IPS-18c (cell line): ENCODE measurements around the gene LCE1D.

Source experiments
- H3K4me3 ChIP-seq: 2 replicates; pipeline ENCODE4 v1.7.0; 2013; ENCODE audit warnings: low read depth, mild to moderate bottlenecking, low read length, moderate library complexity; ENCODE audit not compliant: insufficient read depth
- H3K9me3 ChIP-seq: one replicate; pipeline ENCODE4 v1.6.1; 2013; ENCODE audit warnings: mild to moderate bottlenecking, low read length, moderate library complexity; ENCODE audit not compliant: control insufficient read depth, insufficient read depth

LCE1D gene, protein sequence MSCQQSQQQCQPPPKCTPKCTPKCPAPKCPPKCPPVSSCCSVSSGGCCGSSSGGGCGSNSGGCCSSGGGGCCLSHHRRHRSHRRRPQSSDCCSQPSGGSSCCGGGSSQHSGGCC

DNA sequence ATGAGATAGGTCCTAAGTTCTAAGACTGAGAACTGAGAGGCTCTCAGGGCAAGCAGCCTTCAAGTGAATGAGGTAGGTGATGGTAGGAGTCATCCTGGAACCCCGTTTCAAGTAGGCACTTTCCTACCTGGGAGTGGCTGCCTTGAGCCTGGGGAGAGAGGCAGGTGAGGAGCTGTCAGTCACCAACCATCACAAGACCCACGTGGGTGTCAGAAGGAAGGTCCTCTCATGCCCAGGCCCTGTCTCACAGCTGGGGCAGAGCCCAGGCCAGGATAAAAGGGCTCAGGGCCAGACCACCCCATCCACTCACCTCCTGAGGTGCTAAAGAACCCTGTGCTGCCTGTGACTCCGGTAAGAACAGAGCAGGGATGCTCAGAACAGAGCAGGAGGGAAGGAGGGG, at the start of gene LCE1D:
Gene LCE1D (plus strand): TSS at position 301 of the 400 bp plus-strand sequence. CDS start 1,074 bp downstream, outside the sequence.
- no peak within 1 kb of the TSS for H3K4me3 ChIP-seq

DNA sequence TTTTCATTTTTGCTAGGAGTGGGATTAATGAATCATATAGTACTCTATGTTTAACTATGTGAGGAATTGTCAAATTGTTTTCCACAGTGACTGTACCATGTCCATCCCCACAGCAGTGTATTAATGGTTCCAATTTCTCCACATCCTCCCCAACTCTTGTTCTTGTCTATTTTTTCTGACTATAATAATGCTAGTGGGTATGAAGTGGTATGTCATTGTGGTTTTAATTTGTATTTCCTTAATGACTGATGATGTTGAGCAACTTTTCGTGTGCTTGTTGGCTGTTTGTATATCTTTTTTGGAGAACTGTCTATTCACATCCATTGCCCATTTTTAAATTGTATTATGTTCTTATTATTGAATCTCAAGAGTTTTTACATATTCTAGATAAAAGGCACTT, 48.7 kb upstream of the LCE1D start:
- H3K9me3 ChIP-seq: peaks cover 6% of the 10 kb centered on the region

More for the DNA sequence above, at the start of gene LCE1D:
- H3K9me3 ChIP-seq: no peaks in the 10 kb centered on the region

DNA sequence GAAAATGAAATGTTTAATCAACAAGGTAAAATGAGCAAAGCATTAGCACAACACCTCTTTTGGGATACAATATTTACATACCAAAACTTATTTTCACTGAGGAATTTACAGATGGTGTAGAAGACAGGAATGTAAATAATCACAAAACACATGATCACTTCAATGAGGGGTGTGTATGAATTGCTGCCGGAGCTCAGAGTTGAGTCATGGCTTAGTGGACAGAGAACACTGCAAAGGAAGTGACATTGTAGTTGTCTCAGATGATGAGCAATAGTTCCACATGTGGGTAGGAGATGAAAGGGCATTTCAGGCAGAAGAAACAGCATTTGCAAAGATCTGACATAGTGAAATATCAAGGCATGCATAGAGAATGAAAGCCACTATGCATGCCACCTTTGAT, 44.3 kb upstream of the LCE1D start:
- Histone ChIP-seq H3K9me3 (peaks cover 5% of the 10 kb centered on the region), H3K4me3 (no peak overlapping the region)

More for the DNA sequence above, 48.7 kb upstream of the LCE1D start:
- no peak overlapping the region for H3K4me3 ChIP-seq

DNA sequence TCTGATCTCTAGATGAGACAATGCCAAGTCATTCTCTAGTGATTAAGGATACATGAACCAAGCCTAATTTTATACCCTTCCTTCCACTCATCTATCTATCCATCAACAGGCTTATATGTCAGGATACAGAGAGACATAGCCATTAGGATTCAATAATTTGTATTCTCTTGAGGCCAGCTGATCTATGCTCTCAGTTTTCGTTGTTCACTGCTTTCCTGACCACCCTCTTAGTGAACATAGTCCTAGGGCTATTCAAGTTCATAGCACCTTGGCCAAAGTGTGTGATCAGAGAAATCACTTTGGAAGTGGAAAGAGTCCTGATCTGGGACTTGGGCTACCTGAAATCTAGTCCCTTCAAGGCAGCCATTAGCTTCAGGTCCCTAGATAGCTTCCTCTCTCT, 42.9 kb upstream of the LCE1D start:
- peaks cover 10% of the 10 kb centered on the region for H3K9me3 ChIP-seq
- no peak overlapping the region for H3K4me3 ChIP-seq

DNA sequence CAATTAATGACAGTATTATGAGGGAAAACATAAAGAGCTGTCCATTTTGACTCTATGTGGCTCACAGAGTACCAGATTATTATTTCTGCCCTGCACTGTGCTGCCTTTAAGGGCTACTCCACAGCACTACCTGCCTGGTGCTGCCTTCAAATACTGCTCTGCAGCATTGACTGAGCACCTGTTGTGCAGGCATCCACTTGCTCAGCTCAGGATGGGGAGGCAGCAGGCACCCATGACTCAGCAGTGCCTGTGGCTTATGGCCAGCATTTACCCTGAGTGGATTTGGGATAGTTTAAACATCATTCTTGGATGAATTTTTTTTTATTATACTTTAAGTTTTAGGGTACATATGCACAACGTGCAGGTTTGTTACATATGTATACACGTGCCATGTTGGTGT, 39.6 kb upstream of the LCE1D start:
- peaks cover 26% of the 10 kb centered on the region for H3K9me3 ChIP-seq
- H3K4me3 ChIP-seq: no peak overlapping the region

DNA sequence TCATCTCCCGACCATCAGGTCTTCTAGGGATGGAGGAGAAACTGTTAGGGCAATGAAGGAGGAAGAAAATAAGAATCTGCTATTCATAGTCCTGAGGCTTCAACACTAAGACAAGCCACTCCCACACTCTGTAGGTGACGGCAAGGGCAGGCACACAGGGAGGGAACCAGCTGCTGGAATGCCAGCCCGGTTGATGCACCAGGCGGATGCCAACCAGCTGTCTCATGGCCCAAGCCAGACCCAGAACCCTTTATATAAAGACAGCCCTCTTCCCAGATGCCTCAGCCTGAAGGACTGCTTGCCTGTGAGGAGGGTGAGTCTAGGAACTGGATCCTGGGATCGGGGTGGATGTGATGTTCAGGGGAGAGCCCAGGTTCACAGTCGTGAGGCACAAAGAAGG, 38.8 kb upstream of the LCE1D start, which contains the start of gene KPRP:
Gene KPRP (plus strand): TSS at position 279 of the 400 bp plus-strand sequence. CDS start 1,564 bp downstream, outside the sequence.
- H3K4me3 ChIP-seq: no peak within 1 kb of the TSS
- peaks cover 26% of the 10 kb centered on the region for H3K9me3 ChIP-seq

DNA sequence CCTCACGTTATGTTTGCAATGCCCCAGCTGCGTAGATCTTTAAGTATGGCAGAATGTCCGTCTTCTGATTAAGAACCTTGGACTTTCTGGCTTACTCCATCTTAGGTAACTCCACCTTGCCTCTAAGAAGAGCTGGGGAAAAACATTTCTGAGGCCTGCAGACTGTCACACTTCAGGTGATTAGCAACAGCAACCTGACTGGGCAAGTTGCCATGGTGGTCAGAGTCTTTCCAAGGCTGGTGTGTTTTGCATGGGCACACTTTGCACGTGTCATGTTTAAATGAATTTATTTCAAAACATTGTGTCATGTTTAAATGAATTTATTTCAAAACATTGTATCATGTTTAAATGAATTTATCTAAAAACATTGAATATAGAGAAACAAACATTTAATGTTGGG, 37.9 kb upstream of the LCE1D start:
- Histone ChIP-seq H3K4me3 (no peak overlapping the region), H3K9me3 (peaks cover 28% of the 10 kb centered on the region)

DNA sequence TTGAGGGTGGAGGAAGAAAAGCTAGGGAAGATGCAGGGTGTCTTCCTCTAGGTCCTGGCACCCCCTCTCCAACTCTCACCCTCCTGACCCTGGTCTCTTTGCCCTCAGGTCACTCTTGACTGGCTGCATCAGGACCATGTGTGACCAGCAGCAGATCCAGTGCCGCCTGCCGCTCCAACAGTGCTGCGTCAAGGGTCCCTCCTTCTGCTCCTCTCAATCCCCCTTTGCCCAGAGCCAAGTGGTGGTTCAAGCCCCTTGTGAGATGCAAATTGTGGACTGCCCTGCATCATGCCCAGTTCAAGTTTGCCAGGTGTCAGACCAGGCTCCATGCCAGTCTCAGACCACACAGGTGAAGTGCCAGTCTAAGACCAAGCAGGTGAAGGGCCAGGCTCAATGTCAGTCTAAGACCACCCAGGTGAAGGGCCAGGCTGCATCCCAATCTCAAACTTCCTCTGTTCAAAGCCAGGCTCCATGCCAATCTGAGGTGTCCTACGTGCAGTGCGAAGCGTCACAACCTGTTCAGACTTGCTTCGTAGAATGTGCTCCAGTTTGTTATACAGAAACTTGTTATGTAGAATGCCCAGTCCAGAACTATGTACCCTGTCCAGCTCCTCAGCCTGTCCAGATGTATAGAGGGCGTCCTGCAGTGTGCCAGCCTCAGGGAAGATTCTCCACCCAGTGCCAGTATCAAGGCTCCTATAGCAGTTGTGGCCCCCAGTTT, 36.9 kb upstream of the LCE1D start:
- Histone ChIP-seq H3K9me3 (peaks cover 31% of the 10 kb centered on the region), H3K4me3 (no peak overlapping the region)

DNA sequence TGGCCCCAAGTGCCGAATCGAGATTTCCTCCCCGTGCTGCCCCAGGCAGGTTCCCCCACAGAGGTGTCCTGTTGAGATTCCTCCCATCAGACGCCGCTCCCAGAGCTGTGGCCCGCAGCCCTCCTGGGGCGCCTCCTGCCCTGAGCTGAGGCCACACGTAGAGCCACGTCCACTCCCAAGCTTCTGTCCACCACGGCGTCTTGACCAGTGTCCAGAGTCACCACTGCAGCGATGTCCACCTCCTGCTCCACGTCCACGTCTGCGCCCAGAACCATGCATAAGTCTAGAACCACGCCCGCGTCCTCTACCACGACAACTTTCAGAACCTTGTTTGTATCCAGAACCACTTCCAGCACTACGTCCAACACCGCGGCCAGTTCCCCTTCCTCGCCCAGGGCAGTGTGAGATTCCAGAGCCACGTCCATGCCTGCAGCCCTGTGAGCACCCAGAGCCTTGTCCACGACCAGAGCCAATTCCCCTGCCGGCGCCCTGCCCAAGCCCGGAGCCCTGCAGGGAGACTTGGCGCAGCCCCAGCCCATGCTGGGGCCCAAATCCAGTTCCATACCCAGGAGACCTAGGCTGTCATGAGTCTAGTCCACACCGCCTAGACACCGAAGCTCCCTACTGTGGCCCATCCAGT, 35.9 kb upstream of the LCE1D start:
- H3K4me3 ChIP-seq: no peak overlapping the region
- peaks cover 36% of the 10 kb centered on the region for H3K9me3 ChIP-seq

DNA sequence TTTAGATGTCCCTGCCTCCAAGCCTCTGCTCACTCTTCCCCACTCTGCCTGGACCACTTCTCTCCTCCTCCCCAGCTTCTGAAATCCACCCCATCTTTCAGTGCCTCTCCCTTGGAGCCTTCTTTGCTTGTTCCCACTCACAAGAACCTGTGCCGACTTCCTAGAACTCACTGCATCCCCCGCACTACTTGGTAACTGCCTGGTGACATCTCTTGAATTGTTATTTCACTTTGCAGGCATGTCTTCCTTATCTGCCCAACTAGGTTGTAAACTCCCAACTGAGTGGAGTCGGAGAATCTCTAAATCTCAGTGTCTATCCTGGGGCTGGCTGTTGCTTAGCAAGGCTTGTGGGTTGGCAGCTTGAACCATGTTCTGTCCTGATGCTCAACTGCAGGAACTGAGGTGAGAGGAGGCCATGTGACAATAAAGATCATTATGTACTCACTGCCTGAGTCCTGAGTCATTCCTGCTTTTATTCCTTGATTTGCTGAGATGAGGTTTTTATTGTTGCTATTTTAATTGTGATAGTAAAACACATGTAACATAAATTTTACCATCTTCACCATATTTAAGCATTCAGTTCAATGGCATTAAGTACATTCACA, 34.8 kb upstream of the LCE1D start:
- no peak overlapping the region for H3K4me3 ChIP-seq
- H3K9me3 ChIP-seq: peaks cover 40% of the 10 kb centered on the region

DNA sequence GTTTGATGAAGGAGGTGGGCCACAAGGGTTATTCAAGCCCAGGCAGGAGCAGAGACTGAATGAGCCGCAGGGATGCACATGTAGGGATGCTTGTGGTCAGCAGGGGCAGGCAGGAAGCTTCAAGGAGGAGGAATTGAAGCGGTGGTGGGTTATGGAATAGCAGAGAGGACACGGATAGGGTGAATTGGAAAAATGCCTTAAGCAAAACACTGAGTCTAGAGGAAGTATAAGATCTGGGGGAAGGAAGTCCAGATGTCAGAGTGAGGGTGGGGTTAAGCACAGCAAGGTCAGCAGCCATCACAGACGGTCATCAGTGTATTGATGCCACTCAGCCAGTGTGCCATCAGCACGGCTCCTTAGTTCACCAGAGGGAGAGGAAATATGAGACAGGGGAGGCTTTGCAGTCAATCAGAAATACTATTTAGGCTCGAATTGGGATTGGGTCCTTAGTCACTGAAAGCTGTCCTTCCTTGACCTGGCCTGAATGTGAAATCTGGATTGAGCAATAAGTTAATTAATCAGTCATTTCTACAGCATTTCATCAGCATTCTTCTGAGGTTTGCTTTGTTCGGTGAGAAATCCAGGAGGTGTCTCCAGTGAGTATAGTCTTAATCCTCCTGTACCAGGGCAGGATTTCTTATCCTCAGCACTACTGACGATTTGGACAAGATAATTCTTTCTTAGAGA, 27.5 kb upstream of the LCE1D start:
- H3K9me3 ChIP-seq: peaks cover 14% of the 10 kb centered on the region
- no peak overlapping the region for H3K4me3 ChIP-seq

DNA sequence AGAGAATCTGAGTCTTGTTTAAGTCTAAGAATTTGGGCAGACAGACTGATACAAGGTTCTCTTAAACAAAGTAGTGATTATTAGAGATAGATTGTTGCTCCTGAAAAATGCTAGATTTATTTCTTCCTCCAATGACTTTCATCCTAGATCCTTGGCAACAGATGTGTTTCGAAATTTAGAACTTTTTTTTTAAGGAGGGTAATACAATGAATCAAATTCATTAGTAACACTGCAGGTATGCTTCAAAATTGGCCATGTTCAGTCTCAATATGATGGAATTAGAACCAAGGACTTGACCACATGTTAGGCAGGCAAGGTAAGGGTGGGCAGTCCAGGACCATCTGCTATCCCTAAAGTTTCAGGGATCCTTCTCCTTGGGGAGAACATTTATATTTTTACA, 26.1 kb upstream of the LCE1D start:
- Histone ChIP-seq H3K9me3 (peaks cover 11% of the 10 kb centered on the region), H3K4me3 (no peak overlapping the region)

DNA sequence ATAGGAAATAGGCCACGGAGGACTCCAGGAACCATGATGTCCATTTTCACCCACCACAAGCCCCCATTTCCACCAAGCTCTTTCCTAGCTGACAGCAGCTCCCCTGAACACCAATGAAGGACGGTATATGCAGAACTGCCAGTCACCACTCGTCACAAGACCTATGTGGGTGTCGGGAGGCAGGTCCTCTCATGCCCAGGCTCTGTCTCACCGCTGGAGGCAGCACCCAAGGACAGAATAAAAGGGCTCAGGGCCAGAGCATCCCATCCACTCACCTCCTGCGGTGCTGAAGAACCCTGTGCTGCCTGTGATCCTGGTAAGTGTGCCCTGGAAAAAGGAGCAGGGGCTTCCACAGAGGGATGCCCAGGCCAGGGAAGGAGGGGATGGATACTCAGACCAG, 21.6 kb upstream of the LCE1D start, which contains the start of gene LCE1F:
Gene LCE1F (plus strand): TSS at position 266 of the 400 bp plus-strand sequence. CDS start 1,232 bp downstream, outside the sequence.
- Histone ChIP-seq H3K4me3 (no peak within 1 kb of the TSS), H3K9me3 (peaks cover 8% of the 10 kb centered on the region)

DNA sequence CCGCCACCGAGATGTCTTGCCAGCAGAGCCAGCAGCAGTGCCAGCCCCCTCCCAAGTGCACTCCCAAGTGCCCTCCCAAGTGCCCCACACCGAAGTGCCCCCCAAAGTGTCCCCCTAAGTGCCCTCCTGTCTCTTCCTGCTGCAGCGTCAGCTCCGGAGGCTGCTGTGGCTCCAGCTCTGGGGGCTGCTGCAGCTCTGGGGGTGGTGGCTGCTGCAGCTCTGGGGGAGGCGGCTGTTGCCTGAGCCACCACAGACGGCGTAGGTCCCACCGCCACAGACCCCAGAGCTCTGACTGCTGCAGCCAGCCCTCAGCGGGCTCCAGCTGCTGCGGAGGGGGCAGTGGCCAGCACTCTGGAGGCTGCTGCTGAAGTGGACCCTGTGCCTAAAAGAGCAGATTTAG, 20.2 kb upstream of the LCE1D start:
- Histone ChIP-seq H3K4me3 (no peak overlapping the region), H3K9me3 (peaks cover 8% of the 10 kb centered on the region)

DNA sequence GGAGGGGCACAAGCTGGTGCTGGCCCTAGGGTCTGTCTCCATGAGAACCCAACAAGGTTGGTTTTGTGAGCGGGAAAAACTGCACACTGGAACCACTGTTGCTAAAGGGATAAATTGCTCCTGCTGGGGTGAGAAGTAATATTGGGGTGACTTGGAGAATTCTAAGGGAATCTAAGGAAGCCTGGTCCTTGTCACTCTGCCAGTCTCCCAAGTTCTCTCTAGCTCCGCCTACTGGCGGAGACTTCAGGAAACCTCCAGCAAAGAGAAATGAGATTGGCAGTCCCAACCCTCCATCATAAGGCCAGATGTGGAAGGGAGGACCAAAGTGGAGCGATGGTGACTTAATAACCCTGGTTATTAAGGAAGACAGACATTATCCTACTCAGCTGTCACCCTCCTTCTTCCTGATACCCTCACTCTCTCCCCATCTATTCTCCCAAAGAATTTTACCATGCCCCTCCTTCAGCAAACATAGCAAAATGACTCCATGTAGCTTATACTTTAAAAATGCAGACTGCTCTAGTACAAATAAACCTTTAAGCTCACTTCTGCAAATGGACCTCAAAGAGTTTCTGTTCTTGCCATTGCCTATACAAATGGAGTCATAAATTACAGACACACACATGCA, 18.9 kb upstream of the LCE1D start:
- H3K4me3 ChIP-seq: no peak overlapping the region
- H3K9me3 ChIP-seq: peaks cover 8% of the 10 kb centered on the region

DNA sequence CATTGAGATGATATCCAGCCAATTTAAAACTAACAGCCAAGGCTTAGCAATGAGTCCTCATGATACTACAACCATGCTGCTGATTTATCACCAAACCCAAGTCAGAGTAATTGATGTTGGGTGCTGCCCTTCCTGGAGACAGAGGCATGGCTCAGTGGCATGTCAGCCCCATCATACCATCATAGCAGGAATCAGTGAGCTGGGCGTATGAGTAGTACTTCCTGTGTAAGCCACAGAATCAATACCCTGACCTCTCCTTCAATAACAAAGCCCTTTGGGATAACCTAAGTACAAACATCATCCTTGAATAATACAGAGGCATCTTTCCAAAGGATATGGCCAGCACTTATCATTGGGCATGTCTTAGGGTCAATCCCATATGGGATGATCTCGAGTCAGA, 13.4 kb upstream of the LCE1D start:
- H3K9me3 ChIP-seq: peaks cover 9% of the 10 kb centered on the region
- H3K4me3 ChIP-seq: no peak overlapping the region

DNA sequence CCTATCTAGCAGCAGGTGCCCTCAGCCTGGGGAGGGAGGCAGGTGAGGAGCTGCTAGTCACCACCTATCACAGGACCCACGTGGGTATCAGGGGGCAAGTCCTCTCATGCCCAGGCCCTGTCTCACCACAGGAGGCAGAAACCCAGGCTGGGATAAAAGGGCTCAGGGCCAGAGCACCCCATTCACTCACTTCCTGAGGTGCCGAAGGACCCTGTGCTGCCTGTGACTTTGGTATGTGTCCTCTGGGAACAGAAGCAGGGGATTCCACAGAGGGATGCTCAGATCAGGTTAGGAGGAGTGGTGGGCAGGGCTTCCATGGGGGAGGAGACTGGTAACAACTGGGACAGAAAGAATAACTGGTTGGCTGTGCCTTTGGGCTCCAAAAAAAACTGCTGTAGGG, 10.4 kb upstream of the LCE1D start, which contains the start of gene LCE1E:
Gene LCE1E (plus strand): TSS at position 181 of the 400 bp plus-strand sequence. CDS start 1,043 bp downstream, outside the sequence.
- peaks cover 7% of the 10 kb centered on the region for H3K9me3 ChIP-seq
- no peak within 1 kb of the TSS for H3K4me3 ChIP-seq
